IMR-90 (cell line): ENCODE measurements around the gene CECR2. TPM values are rescaled to one million over a fixed set of nuclear protein-coding genes. Genes with fewer than 3 reads are reported as not detected.

Experiments used
- ATAC-seq: fragments of 200-7000 bp; cut with Tn5 transposase; 2 replicates; pipeline ENCODE4 v1.9.1; 2020; ENCODE audit warnings: low read depth, mild to moderate bottlenecking, moderate library complexity
- BruUV-seq: library from RNA; stranded (reverse); fragments of 400-500 nt; replicated peaks from 2 replicates; lab custom pipeline; 2021; lab: Mats Ljungman, UMichigan
- CTCF ChIA-PET: fragments of 300-600 bp; formaldehyde crosslinking; extraction: SDS; loops from one replicate; lab custom pipeline; 2021; ENCODE audit warnings: antibody characterized with exemption; lab: Yijun Ruan, JAX
- POLR2A ChIA-PET: fragments of 300-600 bp; sonication (Branson Sonifier 250); formaldehyde crosslinking; loops from one replicate; lab custom pipeline; 2022; ENCODE audit warnings: antibody characterized with exemption; ENCODE audit not compliant: unreplicated experiment; lab: Charles Lee
- DNase-seq: peaks from one replicate; pipeline ENCODE4 v3.0.0; 2013
- H2AFZ ChIP-seq: replicated peaks from 2 replicates; pipeline ENCODE3; 2013; ENCODE audit warnings: low read length, mild to moderate bottlenecking; ENCODE audit not compliant: poor library complexity
- H2AK5ac ChIP-seq: 2 replicates; pipeline ENCODE4 v1.6.1; 2013; ENCODE audit warnings: low read depth, low read length, inconsistent platforms
- H2AK9ac ChIP-seq: replicated peaks from 2 replicates; pipeline ENCODE3; 2013; ENCODE audit warnings: mild to moderate bottlenecking, low read depth, low read length, moderate library complexity; ENCODE audit not compliant: poor library complexity
- H2BK120ac ChIP-seq: 2 replicates; pipeline ENCODE4 v1.6.1; 2013; ENCODE audit warnings: low read depth, low read length, inconsistent platforms
- H2BK15ac ChIP-seq: 3 replicates; pipeline ENCODE4 v1.6.1; 2013; ENCODE audit warnings: low read depth, low read length, inconsistent platforms
- H2BK20ac ChIP-seq: 2 replicates; pipeline ENCODE4 v1.6.1; 2013; ENCODE audit warnings: low read depth, mild to moderate bottlenecking, inconsistent platforms, low read length, moderate library complexity
- H2BK5ac ChIP-seq: 2 replicates; pipeline ENCODE4 v1.6.1; 2013; ENCODE audit warnings: mild to moderate bottlenecking, low read depth, low read length, inconsistent platforms; ENCODE audit not compliant: poor library complexity, severe bottlenecking
- H3K14ac ChIP-seq: replicated peaks from 2 replicates; pipeline ENCODE4 v1.6.1; 2013; ENCODE audit warnings: low read depth, low read length, inconsistent platforms
- H3K18ac ChIP-seq: 2 replicates; pipeline ENCODE4 v1.6.1; 2013; ENCODE audit warnings: low read depth, low read length, control low read depth
- H3K23ac ChIP-seq: 2 replicates; pipeline ENCODE4 v1.6.1; 2013; ENCODE audit warnings: low read depth, low read length, inconsistent platforms
- H3K27ac ChIP-seq: 2 replicates; pipeline ENCODE4 v1.5.1; 2013; ENCODE audit warnings: mild to moderate bottlenecking, control low read depth, low read length; ENCODE audit not compliant: insufficient read depth
- H3K27me3 ChIP-seq: 2 replicates; pipeline ENCODE4 v1.6.1; 2013; ENCODE audit warnings: low read length; ENCODE audit not compliant: control insufficient read depth, insufficient read depth
- H3K36me3 ChIP-seq: 2 replicates; pipeline ENCODE4 v1.6.1; 2013; ENCODE audit warnings: low read length, mixed read lengths; ENCODE audit not compliant: control insufficient read depth, insufficient read depth
- H3K4ac ChIP-seq: 2 replicates; pipeline ENCODE4 v1.6.1; 2013; ENCODE audit warnings: low read depth, low read length, inconsistent platforms
- H3K4me1 ChIP-seq: 2 replicates; pipeline ENCODE4 v1.6.1; 2013; ENCODE audit warnings: low read length, mixed read lengths; ENCODE audit not compliant: control insufficient read depth, insufficient read depth
- H3K4me2 ChIP-seq: 2 replicates; pipeline ENCODE4 v1.6.1; 2013; ENCODE audit warnings: low read depth, mild to moderate bottlenecking, control low read depth, low read length, moderate library complexity
- H3K4me3 ChIP-seq: 2 replicates; pipeline ENCODE4 v1.5.1; 2013; ENCODE audit warnings: low read depth, mild to moderate bottlenecking, control low read depth, low read length, moderate library complexity; ENCODE audit not compliant: insufficient read depth
- H3K56ac ChIP-seq: 2 replicates; pipeline ENCODE4 v1.6.1; 2013; ENCODE audit warnings: low read length, inconsistent platforms; ENCODE audit not compliant: insufficient read depth; ENCODE audit errors: extremely low read depth
- H3K79me1 ChIP-seq, 2 experiments: 2 replicates each; pipeline ENCODE4 v1.6.1; 2013; ENCODE audit warnings: low read length in 2 of 2, inconsistent platforms in 1 of 2, low read depth in 1 of 2
- H3K9ac ChIP-seq: 2 replicates; pipeline ENCODE4 v1.6.1; 2013; ENCODE audit warnings: low read depth, low read length, control low read depth
- H3K9me1 ChIP-seq: 2 replicates; pipeline ENCODE4 v1.6.1; 2013; ENCODE audit warnings: low read length, inconsistent platforms; ENCODE audit not compliant: insufficient read depth
- H3K9me3 ChIP-seq: 2 replicates; pipeline ENCODE4 v1.6.1; 2013; ENCODE audit warnings: low read length; ENCODE audit not compliant: control insufficient read depth, insufficient read depth
- H4K20me1 ChIP-seq: 2 replicates; pipeline ENCODE4 v1.6.1; 2013; ENCODE audit warnings: low read length, inconsistent platforms; ENCODE audit not compliant: insufficient read depth
- H4K5ac ChIP-seq: 2 replicates; pipeline ENCODE4 v1.6.1; 2013; ENCODE audit warnings: mild to moderate bottlenecking, low read depth, low read length, control low read depth
- H4K8ac ChIP-seq, 2 experiments: 2 replicates each; pipeline ENCODE4 v1.6.1; 2013; ENCODE audit warnings: low read depth in 2 of 2, low read length in 2 of 2, control low read depth in 1 of 2, inconsistent platforms in 1 of 2
- H4K91ac ChIP-seq: 2 replicates; pipeline ENCODE4 v1.6.1; 2013; ENCODE audit warnings: low read depth, low read length, inconsistent platforms; ENCODE audit not compliant: insufficient read depth
- BHLHE40 ChIP-seq: fragments of 150-350 bp; IDR thresholded peaks from 2 replicates; pipeline ENCODE4 v1.6.1; 2016; ENCODE audit warnings: mild to moderate bottlenecking, low read depth, low read length
- CEBPB ChIP-seq: IDR thresholded peaks from 2 replicates; pipeline ENCODE4 v1.6.1; 2012; ENCODE audit warnings: low read depth, low read length, improper control_type of control experiment
- CHD1 ChIP-seq: IDR thresholded peaks from 2 replicates; pipeline ENCODE4 v1.6.1; 2012; ENCODE audit warnings: low read depth, low read length, improper control_type of control experiment
- ELK1 ChIP-seq: fragments of 150-350 bp; IDR thresholded peaks from 2 replicates; pipeline ENCODE4 v1.6.1; 2016; ENCODE audit warnings: low read depth, mild to moderate bottlenecking, low read length, moderate library complexity, borderline replicate concordance
- FOS ChIP-seq: fragments of 150-350 bp; IDR thresholded peaks from 2 replicates; pipeline ENCODE4 v1.6.1; 2016; ENCODE audit warnings: low read depth, low read length
- MAFK ChIP-seq: IDR thresholded peaks from 2 replicates; pipeline ENCODE4 v1.6.1; 2012; ENCODE audit warnings: low read depth, low read length, improper control_type of control experiment
- MAZ ChIP-seq: IDR thresholded peaks from 2 replicates; pipeline ENCODE4 v1.6.1; 2012; ENCODE audit warnings: low read depth, mild to moderate bottlenecking, low read length, improper control_type of control experiment, moderate library complexity, borderline replicate concordance
- MXI1 ChIP-seq: IDR thresholded peaks from 2 replicates; pipeline ENCODE4 v1.6.1; 2012; ENCODE audit warnings: low read depth, mild to moderate bottlenecking, low read length, moderate library complexity, borderline replicate concordance
- NFE2L2 ChIP-seq: fragments of 150-350 bp; IDR thresholded peaks from 2 replicates; pipeline ENCODE4 v1.6.1; 2016; ENCODE audit warnings: low read depth, mild to moderate bottlenecking, low read length
- POLR2A ChIP-seq: IDR thresholded peaks from 2 replicates; pipeline ENCODE4 v1.6.1; 2012; ENCODE audit warnings: mild to moderate bottlenecking, low read depth, low read length
- RAD21 ChIP-seq: IDR thresholded peaks from 2 replicates; pipeline ENCODE4 v1.6.1; 2012; ENCODE audit warnings: low read length, improper control_type of control experiment
- RCOR1 ChIP-seq: IDR thresholded peaks from 2 replicates; pipeline ENCODE4 v1.6.1; 2012; ENCODE audit warnings: mild to moderate bottlenecking, low read length, improper control_type of control experiment; ENCODE audit not compliant: insufficient replicate concordance
- RFX5 ChIP-seq: IDR thresholded peaks from 2 replicates; pipeline ENCODE4 v1.8.0; 2012; ENCODE audit warnings: low read depth, mild to moderate bottlenecking, low read length, moderate library complexity
- SMC3 ChIP-seq: fragments of 150-350 bp; IDR thresholded peaks from 2 replicates; pipeline ENCODE4 v1.6.1; 2016; ENCODE audit warnings: low read depth, mild to moderate bottlenecking, antibody characterized with exemption, low read length, moderate library complexity
- WGBS, 2 experiments: methylation state at CpG; one replicate each; pipeline versions ENCODE4 v1.1.5 to v1.1.7; 2013; ENCODE audit warnings: missing lambda C conversion rate in 2 of 2; ENCODE audit not compliant: insufficient read length in 1 of 2; ENCODE audit errors: extremely low coverage in 2 of 2; 5-methylcytosine and 5-hydroxymethylcytosine counted together
- dilution Hi-C: fragments of 300-500 bp; cut with HindIII; formaldehyde crosslinking; loops from one replicate; pipeline ENCODE4 v1.14.3; 2018; ENCODE audit warnings: low sequenced_read_pairs; ENCODE audit not compliant: unreplicated experiment
- in situ Hi-C: fragments of 300-500 bp; cut with MboI; formaldehyde crosslinking; loops from 3 replicates; pipeline ENCODE4 v1.14.3; 2019; ENCODE audit warnings: low sequenced_read_pairs, inconsistent platforms, mixed read lengths
- intact Hi-C: fragments of 100-400 bp; cut with micrococcal nuclease; formaldehyde crosslinking; loops from 2 replicates; pipeline ENCODE4 v1.10.0; 2022
- polyA plus RNA-seq, 3 experiments: library from polyadenylated mRNA; depleted of rRNA; stranded (reverse); fragments of >200 nt; gene quantifications; 2 replicates each; pipeline ENCODE4 v1.2.3, GENCODE V29; 2012; ENCODE audit warnings: low replicate concordance in 1 of 3
- total RNA-seq: library from RNA; depleted of rRNA; stranded (reverse); fragments of >200 nt; gene quantifications from 2 replicates; pipeline ENCODE4 v1.2.3, GENCODE V29; 2012
- TF ChIP-seq, protein P1 (sequence below): conservative IDR thresholded peaks from 2 replicates; pipeline ENCODE4 v1.5.1; 2012; ENCODE audit warnings: mild to moderate bottlenecking, low read depth, low read length, improper control_type of control experiment
- TF ChIP-seq, protein P2 (sequence below): fragments of 150-350 bp; IDR thresholded peaks from 2 replicates; pipeline ENCODE4 v1.6.1; 2017; ENCODE audit warnings: mild to moderate bottlenecking, antibody characterized with exemption, low read length, low read depth

CECR2 gene
- total and polyA plus RNA-seq, 2 of the 4 experiments (the other 2 are of a cell fraction): under 0.01 TPM; not detected in 1

DNA sequence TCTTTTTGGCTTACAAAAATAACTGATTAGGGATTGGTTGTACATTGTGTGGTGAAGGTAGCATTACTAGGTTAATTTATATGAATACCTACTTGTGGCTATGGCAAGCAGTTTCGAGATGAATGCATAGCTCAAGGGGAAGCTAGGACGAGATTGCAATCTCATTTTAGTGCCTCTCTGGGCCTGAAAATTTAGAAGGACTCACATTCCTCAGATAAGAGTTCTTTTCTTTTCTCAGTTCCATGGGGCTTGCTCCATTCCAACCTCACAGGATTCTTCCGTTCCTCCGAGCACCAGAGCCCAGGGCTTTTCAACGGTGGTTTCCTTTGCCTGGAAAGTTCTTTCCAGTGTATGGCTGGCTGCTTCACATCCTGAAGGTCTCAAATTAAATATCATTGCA is 82.1 kb downstream of the CECR2 start:
- Histone ChIP-seq H3K9ac (no peak overlapping the region), H3K79me1 (no peaks in the 10 kb centered on the region), H3K14ac (no peak overlapping the region), H3K4ac (no peak overlapping the region), H2AFZ (no peak overlapping the region), H4K20me1 (no peaks in the 10 kb centered on the region), H3K23ac (no peak overlapping the region), H3K18ac (no peak overlapping the region), H3K4me2 (no peak overlapping the region), H3K56ac (no peak overlapping the region), H3K9me1 (no peaks in the 10 kb centered on the region), H3K27me3 (no peaks in the 10 kb centered on the region), H2BK120ac (no peak overlapping the region), H2BK15ac (no peak overlapping the region), H4K91ac (no peak overlapping the region), H4K5ac (no peak overlapping the region), H2AK5ac (no peak overlapping the region), H3K9me3 (no peaks in the 10 kb centered on the region), H3K27ac (no peak overlapping the region), H3K36me3 (no peaks in the 10 kb centered on the region), H2BK5ac (no peak overlapping the region), H3K4me1 (no peaks in the 10 kb centered on the region), H2BK20ac (no peak overlapping the region), H2AK9ac (no peak overlapping the region), H4K8ac (no peak overlapping the region), H3K4me3 (no peak overlapping the region)
- DNase-seq (no peak), ATAC-seq (no peak)
- 71% methylated on average over 3 of the region's 5 CpGs; no CpG with 5 or more reads in 1 of the 2 experiments for WGBS, 2 experiments
- ChIA-PET CTCF (no interaction called here), POLR2A (no interaction called here)
- dilution Hi-C loops (no loop called here), in situ Hi-C loops (no loop called here), intact Hi-C loops (no loop called here)
- TF ChIP-seq SMC3: no peak
- TF ChIP-seq RFX5: no peak
- no peak for TF ChIP-seq NFE2L2
- TF ChIP-seq ELK1: no peak
- no peak for TF ChIP-seq BHLHE40
- TF ChIP-seq MAZ: no peak
- TF ChIP-seq CEBPB: no peak
- TF ChIP-seq POLR2A: no peak
- TF ChIP-seq, protein P1, sequence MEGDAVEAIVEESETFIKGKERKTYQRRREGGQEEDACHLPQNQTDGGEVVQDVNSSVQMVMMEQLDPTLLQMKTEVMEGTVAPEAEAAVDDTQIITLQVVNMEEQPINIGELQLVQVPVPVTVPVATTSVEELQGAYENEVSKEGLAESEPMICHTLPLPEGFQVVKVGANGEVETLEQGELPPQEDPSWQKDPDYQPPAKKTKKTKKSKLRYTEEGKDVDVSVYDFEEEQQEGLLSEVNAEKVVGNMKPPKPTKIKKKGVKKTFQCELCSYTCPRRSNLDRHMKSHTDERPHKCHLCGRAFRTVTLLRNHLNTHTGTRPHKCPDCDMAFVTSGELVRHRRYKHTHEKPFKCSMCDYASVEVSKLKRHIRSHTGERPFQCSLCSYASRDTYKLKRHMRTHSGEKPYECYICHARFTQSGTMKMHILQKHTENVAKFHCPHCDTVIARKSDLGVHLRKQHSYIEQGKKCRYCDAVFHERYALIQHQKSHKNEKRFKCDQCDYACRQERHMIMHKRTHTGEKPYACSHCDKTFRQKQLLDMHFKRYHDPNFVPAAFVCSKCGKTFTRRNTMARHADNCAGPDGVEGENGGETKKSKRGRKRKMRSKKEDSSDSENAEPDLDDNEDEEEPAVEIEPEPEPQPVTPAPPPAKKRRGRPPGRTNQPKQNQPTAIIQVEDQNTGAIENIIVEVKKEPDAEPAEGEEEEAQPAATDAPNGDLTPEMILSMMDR: no peak
- no peak for TF ChIP-seq MXI1
- no peak for TF ChIP-seq CHD1
- TF ChIP-seq RCOR1: no peak
- TF ChIP-seq MAFK: no peak
- TF ChIP-seq, protein P2, sequence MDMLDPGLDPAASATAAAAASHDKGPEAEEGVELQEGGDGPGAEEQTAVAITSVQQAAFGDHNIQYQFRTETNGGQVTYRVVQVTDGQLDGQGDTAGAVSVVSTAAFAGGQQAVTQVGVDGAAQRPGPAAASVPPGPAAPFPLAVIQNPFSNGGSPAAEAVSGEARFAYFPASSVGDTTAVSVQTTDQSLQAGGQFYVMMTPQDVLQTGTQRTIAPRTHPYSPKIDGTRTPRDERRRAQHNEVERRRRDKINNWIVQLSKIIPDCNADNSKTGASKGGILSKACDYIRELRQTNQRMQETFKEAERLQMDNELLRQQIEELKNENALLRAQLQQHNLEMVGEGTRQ: no peak
- TF ChIP-seq RAD21: no peak
- TF ChIP-seq FOS: no peak
- no TSS peak for BruUV-seq
